Endodermal cell (in vitro differentiated cells): ENCODE measurements around the gene OSBPL5. TPM values are rescaled to one million over a fixed set of nuclear protein-coding genes. Genes with fewer than 3 reads are reported as not detected.
A peak's percentile ranks its signal among the peaks of the same experiment; 100 is the strongest.

Experiments used
- DNase-seq: peaks from one replicate; pipeline ENCODE4 v3.0.0-alpha.2; 2017
- H3K27ac ChIP-seq: 2 replicates; pipeline ENCODE4 v1.5.1; 2013; ENCODE audit warnings: mild to moderate bottlenecking, low read depth, low read length, moderate library complexity
- H3K27me3 ChIP-seq: 2 replicates; pipeline ENCODE4 v1.6.1; 2013; ENCODE audit warnings: mild to moderate bottlenecking, low read length, moderate library complexity; ENCODE audit not compliant: insufficient read depth, control insufficient read depth, poor library complexity, severe bottlenecking
- H3K36me3 ChIP-seq: 2 replicates; pipeline ENCODE4 v1.7.0; 2013; ENCODE audit warnings: mild to moderate bottlenecking, low read length, moderate library complexity; ENCODE audit not compliant: control insufficient read depth, insufficient read depth
- H3K4me1 ChIP-seq: one replicate; pipeline ENCODE4 v1.7.0; 2013; ENCODE audit warnings: low read length; ENCODE audit not compliant: control insufficient read depth, insufficient read depth
- H3K4me3 ChIP-seq: 2 replicates; pipeline ENCODE4 v1.5.1; 2013; ENCODE audit warnings: mild to moderate bottlenecking, low read length, moderate library complexity
- H3K9ac ChIP-seq: 2 replicates; pipeline ENCODE4 v1.6.1; 2013; ENCODE audit warnings: mild to moderate bottlenecking, low read length, moderate library complexity; ENCODE audit not compliant: poor library complexity, severe bottlenecking; ENCODE audit errors: extremely low read depth
- H3K9me3 ChIP-seq: 2 replicates; pipeline ENCODE4 v1.6.1; 2013; ENCODE audit warnings: mild to moderate bottlenecking, low read length, moderate library complexity; ENCODE audit not compliant: control insufficient read depth
- H3K27ac Mint-ChIP-seq: 2 replicates; pipeline ENCODE4 v1.8.0; 2020; ENCODE audit warnings: mixed read lengths
- H3K27me3 Mint-ChIP-seq: 2 replicates; pipeline ENCODE4 v1.8.0; 2021; ENCODE audit warnings: mild to moderate bottlenecking, mixed read lengths; ENCODE audit not compliant: insufficient read depth
- H3K36me3 Mint-ChIP-seq: 2 replicates; pipeline ENCODE4 v1.8.0; 2020; ENCODE audit warnings: low read depth, mixed read lengths
- H3K4me1 Mint-ChIP-seq: 2 replicates; pipeline ENCODE4 v1.8.0; 2020; ENCODE audit warnings: mixed read lengths
- H3K4me3 Mint-ChIP-seq: 2 replicates; pipeline ENCODE4 v1.8.0; 2020; ENCODE audit warnings: mild to moderate bottlenecking, moderate library complexity, mixed read lengths
- H3K9me3 Mint-ChIP-seq: 2 replicates; pipeline ENCODE4 v1.8.0; 2020; ENCODE audit warnings: mild to moderate bottlenecking, mixed read lengths
- WGBS, 2 experiments: methylation state at CpG; one replicate each; pipeline versions ENCODE4 v1.1.5 to v1.1.7; 2013; ENCODE audit warnings: missing lambda C conversion rate in 2 of 2, mixed read lengths in 1 of 2; ENCODE audit not compliant: insufficient coverage in 1 of 2, insufficient read length in 1 of 2; 5-methylcytosine and 5-hydroxymethylcytosine counted together
- total RNA-seq, 2 donors: library from RNA; stranded (reverse); fragmentation: NEBNext Ultra II Directional in 1 of 2; extraction: Animal tissue kit (Norgen Biotek cat#: 25700) in 1 of 2; gene quantifications; 2 replicates in 1 of 2; 3 replicates in 1 of 2; pipeline ENCODE4 v1.2.1, GENCODE V29; 2021
- TF ChIP-seq, protein P1 (sequence below): fragments of 200-600 bp; sonication (generic); conservative IDR thresholded peaks from 2 replicates; pipeline ENCODE4 v1.5.0; 2021; ENCODE audit warnings: antibody characterized with exemption, mild to moderate bottlenecking

OSBPL5 gene
- total RNA-seq, 2 donors from 2014 or later: 1.2 to 4.8 TPM

DNA sequence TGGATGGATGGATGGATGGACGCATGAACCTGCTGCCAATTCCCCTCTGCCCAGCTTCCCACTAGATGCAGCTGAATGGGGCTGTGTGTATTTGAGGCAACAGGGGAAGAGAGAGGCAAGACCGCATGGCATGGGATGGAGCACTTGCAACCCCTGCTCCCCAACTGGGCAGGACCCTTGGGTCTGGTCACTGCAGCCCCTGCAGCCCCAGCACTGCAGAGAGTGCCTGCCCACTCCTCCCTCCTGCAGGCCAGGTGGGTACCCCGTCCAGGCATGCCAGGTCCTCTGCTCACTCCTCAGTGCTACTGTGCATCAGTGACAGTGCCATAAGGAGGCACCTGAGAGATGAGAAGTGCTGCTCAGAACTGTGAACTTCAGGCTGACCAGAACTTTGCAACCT is 40.3 kb downstream of the OSBPL5 start:
- H3K9ac ChIP-seq: no peak overlapping the region
- H3K9me3 Mint-ChIP-seq: no peaks in the 10 kb centered on the region
- H3K36me3 ChIP-seq: no peaks in the 10 kb centered on the region
- no peaks in the 10 kb centered on the region for H3K27me3 ChIP-seq
- no peak overlapping the region for H3K27ac ChIP-seq
- H3K9me3 ChIP-seq: no peaks in the 10 kb centered on the region
- no peak overlapping the region for H3K4me3 ChIP-seq
- no peak overlapping the region for H3K4me3 Mint-ChIP-seq
- H3K4me1 Mint-ChIP-seq: no peaks in the 10 kb centered on the region
- peaks cover 12% of the 10 kb centered on the region for H3K27me3 Mint-ChIP-seq
- H3K4me1 ChIP-seq: no peaks in the 10 kb centered on the region
- 76 to 80% methylated on average over 2 to 3 of the region's 3 CpGs for WGBS, 2 experiments
- peak; percentile 26 for DNase-seq
- H3K27ac Mint-ChIP-seq: no peak overlapping the region
- TF ChIP-seq, protein P1, sequence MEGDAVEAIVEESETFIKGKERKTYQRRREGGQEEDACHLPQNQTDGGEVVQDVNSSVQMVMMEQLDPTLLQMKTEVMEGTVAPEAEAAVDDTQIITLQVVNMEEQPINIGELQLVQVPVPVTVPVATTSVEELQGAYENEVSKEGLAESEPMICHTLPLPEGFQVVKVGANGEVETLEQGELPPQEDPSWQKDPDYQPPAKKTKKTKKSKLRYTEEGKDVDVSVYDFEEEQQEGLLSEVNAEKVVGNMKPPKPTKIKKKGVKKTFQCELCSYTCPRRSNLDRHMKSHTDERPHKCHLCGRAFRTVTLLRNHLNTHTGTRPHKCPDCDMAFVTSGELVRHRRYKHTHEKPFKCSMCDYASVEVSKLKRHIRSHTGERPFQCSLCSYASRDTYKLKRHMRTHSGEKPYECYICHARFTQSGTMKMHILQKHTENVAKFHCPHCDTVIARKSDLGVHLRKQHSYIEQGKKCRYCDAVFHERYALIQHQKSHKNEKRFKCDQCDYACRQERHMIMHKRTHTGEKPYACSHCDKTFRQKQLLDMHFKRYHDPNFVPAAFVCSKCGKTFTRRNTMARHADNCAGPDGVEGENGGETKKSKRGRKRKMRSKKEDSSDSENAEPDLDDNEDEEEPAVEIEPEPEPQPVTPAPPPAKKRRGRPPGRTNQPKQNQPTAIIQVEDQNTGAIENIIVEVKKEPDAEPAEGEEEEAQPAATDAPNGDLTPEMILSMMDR: no peak
- H3K36me3 Mint-ChIP-seq: peaks cover 5% of the 10 kb centered on the region

DNA sequence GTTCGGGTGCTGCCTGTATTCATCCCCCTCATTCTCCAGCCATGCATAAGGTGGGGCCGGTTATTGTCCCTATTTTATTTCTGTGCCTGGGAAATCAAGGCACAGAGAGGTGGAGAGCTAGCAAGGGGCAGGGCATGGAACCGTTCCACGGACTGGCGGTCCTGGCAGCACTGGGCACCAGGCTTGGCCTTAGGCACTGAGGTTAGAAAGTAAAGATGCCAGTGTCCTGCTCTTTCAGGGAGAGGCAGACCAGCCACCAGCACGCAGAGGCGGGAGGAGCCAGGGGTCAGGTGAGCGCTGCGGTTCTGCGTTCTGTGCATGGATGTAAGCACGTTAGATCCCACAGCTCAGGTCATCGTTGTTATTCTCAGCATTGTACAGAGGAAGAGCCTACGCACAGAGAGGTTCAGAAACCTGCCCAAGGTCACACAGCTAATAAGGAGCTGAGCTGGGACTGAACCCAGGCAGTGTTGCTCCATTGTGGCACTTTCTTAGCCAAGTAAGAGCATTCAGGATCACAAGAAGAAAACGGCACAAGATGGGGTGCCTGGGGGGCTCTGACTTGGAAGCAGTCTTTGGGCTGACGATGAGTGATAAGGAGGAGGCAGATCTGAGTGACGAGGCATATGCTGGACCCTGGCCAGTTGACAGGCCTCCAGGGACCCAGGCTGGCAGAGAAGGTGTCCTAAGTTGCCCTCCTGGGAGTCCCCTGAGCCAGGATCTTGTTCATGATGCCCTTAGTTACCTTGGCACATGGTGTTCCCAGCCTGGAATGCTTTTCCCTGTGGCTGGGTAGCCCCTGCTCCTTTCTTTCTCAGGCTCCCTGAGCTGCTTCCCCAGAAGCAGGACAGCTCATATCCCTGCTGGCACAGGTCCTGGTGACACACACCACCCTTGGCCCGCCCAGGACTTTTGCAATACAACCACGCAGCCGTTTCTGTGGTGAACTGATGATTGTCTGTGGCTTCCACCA is 41.1 kb downstream of the OSBPL5 start:
- no peak overlapping the region for H3K27ac Mint-ChIP-seq
- peaks cover 8% of the 10 kb centered on the region for H3K27me3 Mint-ChIP-seq
- Histone ChIP-seq H3K9ac (no peak overlapping the region), H3K4me1 (no peaks in the 10 kb centered on the region), H3K4me3 (no peak overlapping the region), H3K27me3 (no peaks in the 10 kb centered on the region), H3K36me3 (no peaks in the 10 kb centered on the region), H3K9me3 (no peaks in the 10 kb centered on the region), H3K27ac (no peak overlapping the region)
- DNase-seq: peak; percentile 28
- peaks cover 5% of the 10 kb centered on the region for H3K36me3 Mint-ChIP-seq
- H3K4me3 Mint-ChIP-seq: no peak overlapping the region
- TF ChIP-seq, protein P1: no peak
- no peaks in the 10 kb centered on the region for H3K4me1 Mint-ChIP-seq
- no peaks in the 10 kb centered on the region for H3K9me3 Mint-ChIP-seq
- 94% methylated on average over 13 to 19 of the region's 19 CpGs for WGBS, 2 experiments

DNA sequence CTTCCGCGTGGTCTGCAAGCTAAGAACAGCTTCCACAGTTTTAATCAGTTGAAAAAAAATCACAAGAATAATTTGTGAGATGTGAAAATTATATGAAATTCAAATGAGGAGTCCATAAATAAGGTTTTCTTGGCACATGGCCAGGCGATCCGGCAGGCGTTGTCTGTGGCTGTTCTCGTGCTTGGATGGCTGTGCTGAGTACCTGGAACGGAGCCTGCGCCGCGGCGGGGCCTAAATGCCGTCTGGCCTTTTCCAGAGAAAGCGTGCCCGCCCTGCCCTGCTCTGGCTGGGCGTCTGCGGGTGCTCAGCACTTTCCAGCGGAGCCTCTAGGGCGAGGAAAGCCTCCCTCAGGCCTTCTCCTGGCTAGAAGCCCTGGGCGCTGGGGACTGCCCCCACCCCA is 41.8 kb downstream of the OSBPL5 start:
- no peaks in the 10 kb centered on the region for H3K4me1 Mint-ChIP-seq
- no peaks in the 10 kb centered on the region for H3K36me3 ChIP-seq
- TF ChIP-seq, protein P1: no peak
- peaks cover 6% of the 10 kb centered on the region for H3K36me3 Mint-ChIP-seq
- 93 to 95% methylated on average over 19 of the region's 19 CpGs for WGBS, 2 experiments
- H3K27ac ChIP-seq: no peak overlapping the region
- no peaks in the 10 kb centered on the region for H3K27me3 ChIP-seq
- DNase-seq: no peak
- H3K27me3 Mint-ChIP-seq: peaks cover 6% of the 10 kb centered on the region
- H3K4me3 Mint-ChIP-seq: no peak overlapping the region
- no peak overlapping the region for H3K27ac Mint-ChIP-seq
- no peaks in the 10 kb centered on the region for H3K4me1 ChIP-seq
- H3K9me3 Mint-ChIP-seq: peaks cover 4% of the 10 kb centered on the region
- no peak overlapping the region for H3K9ac ChIP-seq
- no peak overlapping the region for H3K4me3 ChIP-seq
- H3K9me3 ChIP-seq: no peaks in the 10 kb centered on the region
